Peyer's patch (tissue), 4 donors: ENCODE results near the gene STAM2. TPM values are rescaled to one million over a fixed set of nuclear protein-coding genes. Genes with fewer than 3 reads are reported as not detected.

Experiments
- DNase-seq, 3 donors: peaks; one replicate each; pipeline ENCODE4 v3.0.0-alpha.2; 2017 to 2019
- H3K27ac ChIP-seq, 4 donors: fragments of 200-600 bp; sonication (generic); one replicate each; pipeline ENCODE4 v1.5.1; 2016 to 2019
- H3K27me3 ChIP-seq, 2 donors: fragments of 200-600 bp; sonication (generic); one replicate each; pipeline ENCODE4 v1.5.1; 2019
- H3K36me3 ChIP-seq, 3 donors: fragments of 200-600 bp; sonication (generic); one replicate each; pipeline ENCODE4 v1.5.1; 2016 to 2019
- H3K4me1 ChIP-seq, 4 donors: fragments of 200-600 bp; sonication (generic); one replicate each; pipeline ENCODE4 v1.5.1; 2016 to 2019
- H3K4me3 ChIP-seq, 4 donors: fragments of 200-600 bp; sonication (generic); 1 replicate in 3 of 4; 2 replicates in 1 of 4; pipeline ENCODE4 v1.5.1; 2016 to 2019; ENCODE audit warnings: mild to moderate bottlenecking in 1 of 4
- H3K9me3 ChIP-seq, 4 donors: fragments of 200-600 bp; sonication (generic); one replicate each; pipeline ENCODE4 v1.5.1; 2016 to 2019; ENCODE audit warnings: mild to moderate bottlenecking in 1 of 4
- CTCF ChIP-seq, 6 experiments: fragments of 450-650 bp in 4 of 6; fragments of 200-600 bp in 2 of 6; sonication (generic) in 1 of 6; IDR thresholded peaks; one replicate each; pipeline ENCODE4 v1.5.1; 2017 to 2019; ENCODE audit warnings: antibody characterized with exemption in 6 of 6, mild to moderate bottlenecking in 3 of 6, moderate library complexity in 1 of 6
- POLR2A ChIP-seq, 2 donors: fragments of 450-650 bp; IDR thresholded peaks; one replicate each; pipeline ENCODE4 v1.5.1; 2017; ENCODE audit warnings: antibody characterized with exemption in 2 of 2, mild to moderate bottlenecking in 2 of 2, moderate library complexity in 2 of 2
- total RNA-seq, 4 donors: library from RNA; depleted of rRNA; stranded (reverse); fragments of >200 nt; gene quantifications; one replicate each; pipeline ENCODE4 v1.1.0, GENCODE V29; 2016

Gene STAM2
- total RNA-seq, 4 donors from 2014 or later: 29.7 to 46.2 (median 36.8) TPM

GRCh38 chr2:152157253-152157652 is 18.3 kb downstream of the STAM2 start:
- no peaks in the 10 kb centered on the region for H3K9me3 ChIP-seq
- no peaks in the 10 kb centered on the region for H3K36me3 ChIP-seq
- TF ChIP-seq CTCF (IDR thresholded peaks at IDR 0.05) (no peak), POLR2A (IDR thresholded peaks at IDR 0.05) (no peak)
- H3K4me3 ChIP-seq: no peak overlapping the region
- H3K27ac ChIP-seq: no peak overlapping the region
- H3K4me1 ChIP-seq: no peaks in the 10 kb centered on the region
- DNase-seq: no peak
- H3K27me3 ChIP-seq: no peaks in the 10 kb centered on the region

GRCh38 chr2:152155209-152155608 is 20.4 kb downstream of the STAM2 start:
- Histone ChIP-seq H3K27ac (no peak overlapping the region), H3K4me3 (no peak overlapping the region), H3K36me3 (no peaks in the 10 kb centered on the region), H3K9me3 (no peaks in the 10 kb centered on the region), H3K27me3 (no peaks in the 10 kb centered on the region), H3K4me1 (no peaks in the 10 kb centered on the region)
- DNase-seq: no peak
- TF ChIP-seq CTCF (IDR thresholded peaks at IDR 0.05): no peak
- no peak for TF ChIP-seq POLR2A (IDR thresholded peaks at IDR 0.05)

GRCh38 chr2:152154462-152154861 is 21.1 kb downstream of the STAM2 start:
- H3K9me3 ChIP-seq: no peaks in the 10 kb centered on the region
- no peaks in the 10 kb centered on the region for H3K4me1 ChIP-seq
- no peak for DNase-seq
- TF ChIP-seq POLR2A (IDR thresholded peaks at IDR 0.05) (no peak), CTCF (IDR thresholded peaks at IDR 0.05) (no peak)
- H3K27ac ChIP-seq: no peak overlapping the region
- no peaks in the 10 kb centered on the region for H3K27me3 ChIP-seq
- H3K36me3 ChIP-seq: peaks cover 0 to 3% (median 0%) of the 10 kb centered on the region in 3 donors
- H3K4me3 ChIP-seq: no peak overlapping the region

GRCh38 chr2:152134488-152135280 is 40.9 kb downstream of the STAM2 start:
- no peaks in the 10 kb centered on the region for H3K4me1 ChIP-seq
- no peak for DNase-seq
- no peaks in the 10 kb centered on the region for H3K27me3 ChIP-seq
- H3K27ac ChIP-seq: peak overlapping the region in 2 of 4 donors; percentile 2 to 41
- no peaks in the 10 kb centered on the region for H3K9me3 ChIP-seq
- TF ChIP-seq CTCF (IDR thresholded peaks at IDR 0.05) (no peak), POLR2A (IDR thresholded peaks at IDR 0.05) (no peak)
- H3K4me3 ChIP-seq: no peak overlapping the region
- peaks cover 0 to 18% (median 0%) of the 10 kb centered on the region in 3 donors for H3K36me3 ChIP-seq

GRCh38 chr2:152132306-152132705 is 43.3 kb downstream of the STAM2 start:
- no peaks in the 10 kb centered on the region for H3K27me3 ChIP-seq
- TF ChIP-seq CTCF (IDR thresholded peaks at IDR 0.05) (no peak), POLR2A (IDR thresholded peaks at IDR 0.05) (no peak)
- peaks cover 0 to 21% (median 0%) of the 10 kb centered on the region in 3 donors for H3K36me3 ChIP-seq
- H3K27ac ChIP-seq: no peak overlapping the region
- H3K4me1 ChIP-seq: no peaks in the 10 kb centered on the region
- no peaks in the 10 kb centered on the region for H3K9me3 ChIP-seq
- DNase-seq: no peak
- H3K4me3 ChIP-seq: no peak overlapping the region
